Neural cell (in vitro differentiated cells): ENCODE results near the gene GGT1. TPM values are rescaled to one million over a fixed set of nuclear protein-coding genes. Genes with fewer than 3 reads are reported as not detected.
A peak's percentile ranks its signal among the peaks of the same experiment; 100 is the strongest.

Experiments used
- H2AFZ ChIP-seq: fragments of 200-600, 300-800 bp; sonication (generic), shearing (Covaris generic); 2 replicates; pipeline ENCODE4 v1.6.0; 2014; ENCODE audit warnings: low read depth, mild to moderate bottlenecking, antibody characterized with exemption, low read length, moderate library complexity
- H3F3A ChIP-seq: fragments of 200-600 bp; shearing (Covaris generic); 2 replicates; pipeline ENCODE4 v1.6.1; 2016; ENCODE audit warnings: mild to moderate bottlenecking, moderate library complexity, mixed read lengths, antibody characterized with exemption, low read length; ENCODE audit not compliant: insufficient read depth, poor library complexity, severe bottlenecking
- H3K27ac ChIP-seq: fragments of 200-600, 300-800 bp; sonication (generic), shearing (Covaris generic); 2 replicates; pipeline ENCODE4 v1.5.1; 2014; ENCODE audit warnings: mild to moderate bottlenecking, low read length, moderate library complexity
- H3K27me3 ChIP-seq: fragments of 300-800, 200-600 bp; sonication (generic), shearing (Covaris generic); 2 replicates; pipeline ENCODE4 v1.6.0; 2014; ENCODE audit warnings: mild to moderate bottlenecking, low read depth, low read length, moderate library complexity; ENCODE audit not compliant: insufficient read depth
- H3K36me3 ChIP-seq: fragments of 300-800, 200-600 bp; sonication (generic), shearing (Covaris generic); 2 replicates; pipeline ENCODE4 v1.5.1; 2014; ENCODE audit warnings: mild to moderate bottlenecking, antibody characterized with exemption, low read length, moderate library complexity; ENCODE audit not compliant: insufficient read depth
- H3K4me2 ChIP-seq: fragments of 300-800, 200-600 bp; sonication (generic), shearing (Covaris generic); 2 replicates; pipeline ENCODE4 v1.6.0; 2014; ENCODE audit warnings: mild to moderate bottlenecking, low read length
- H3K4me3 ChIP-seq: fragments of 300-800, 200-600 bp; sonication (generic), shearing (Covaris generic); 2 replicates; pipeline ENCODE4 v1.5.1; 2014; ENCODE audit warnings: mild to moderate bottlenecking, low read length, moderate library complexity
- H3K79me2 ChIP-seq: fragments of 200-600 bp; shearing (Covaris generic); replicated peaks from 2 replicates; pipeline ENCODE4 v1.6.0; 2014; ENCODE audit warnings: mild to moderate bottlenecking, low read length, moderate library complexity; ENCODE audit not compliant: insufficient read depth
- H3K9ac ChIP-seq: fragments of 300-800, 200-600 bp; sonication (generic), shearing (Covaris generic); 2 replicates; pipeline ENCODE4 v1.6.1; 2016; ENCODE audit warnings: mild to moderate bottlenecking, low read length, mixed read lengths
- H3K9me2 ChIP-seq: fragments of 200-600 bp; shearing (Covaris generic); 2 replicates; pipeline ENCODE4 v1.6.1; 2016; ENCODE audit warnings: mild to moderate bottlenecking, low read length, mixed read lengths; ENCODE audit not compliant: insufficient read depth
- H3K9me3 ChIP-seq: fragments of 200-600, 300-800 bp; sonication (generic), shearing (Covaris generic); 2 replicates; pipeline ENCODE4 v1.6.1; 2016; ENCODE audit warnings: mild to moderate bottlenecking, mixed run types, low read length, moderate library complexity, mixed read lengths
- H4K20me1 ChIP-seq: fragments of 200-600 bp; shearing (Covaris generic); 2 replicates; pipeline ENCODE4 v1.6.1; 2016; ENCODE audit warnings: mild to moderate bottlenecking, mixed run types; ENCODE audit not compliant: insufficient read depth
- CTCF ChIP-seq: fragments of 450-650 bp; IDR thresholded peaks from 2 replicates; pipeline ENCODE4 v1.5.1; 2014; ENCODE audit warnings: antibody characterized with exemption, mild to moderate bottlenecking, moderate library complexity; ENCODE audit not compliant: poor library complexity, severe bottlenecking
- EP300 ChIP-seq: fragments of 450-650 bp; conservative IDR thresholded peaks from 2 replicates; pipeline ENCODE4 v1.6.1; 2014; ENCODE audit warnings: antibody characterized with exemption, mild to moderate bottlenecking, moderate library complexity; ENCODE audit not compliant: poor library complexity, severe bottlenecking
- EZH2 ChIP-seq: fragments of 200-600, 300-800 bp; shearing (Covaris generic), sonication (generic); IDR thresholded peaks from 2 replicates; pipeline ENCODE4 v1.6.1; 2014; ENCODE audit warnings: antibody characterized with exemption, low read length, borderline replicate concordance, mild to moderate bottlenecking; ENCODE audit not compliant: insufficient read depth, poor library complexity, severe bottlenecking
- MXI1 ChIP-seq: fragments of 450-650 bp; conservative IDR thresholded peaks from 2 replicates; pipeline ENCODE4 v1.6.1; 2014; ENCODE audit warnings: antibody characterized with exemption, mild to moderate bottlenecking; ENCODE audit not compliant: poor library complexity, severe bottlenecking
- POLR2AphosphoS5 ChIP-seq: IDR thresholded peaks from 2 replicates; pipeline ENCODE4 v1.6.1; 2012
- RAD21 ChIP-seq: fragments of 450-650 bp; conservative IDR thresholded peaks from 2 replicates; pipeline ENCODE4 v1.6.1; 2014; ENCODE audit warnings: antibody characterized with exemption, mild to moderate bottlenecking, moderate library complexity
- REST ChIP-seq: IDR thresholded peaks from 2 replicates; pipeline ENCODE4 v1.6.1; 2012; ENCODE audit warnings: borderline replicate concordance
- SMC3 ChIP-seq: fragments of 450-650 bp; conservative IDR thresholded peaks from 2 replicates; pipeline ENCODE4 v1.6.1; 2014; ENCODE audit warnings: antibody characterized with exemption, mild to moderate bottlenecking, moderate library complexity; ENCODE audit not compliant: poor library complexity
- TAF1 ChIP-seq: IDR thresholded peaks from 2 replicates; pipeline ENCODE4 v1.6.1; 2012; ENCODE audit warnings: low read depth
- polyA plus RNA-seq: library from polyadenylated mRNA; depleted of rRNA; stranded (reverse); fragments of >200 nt; gene quantifications from 2 replicates; pipeline ENCODE4 v1.2.3, GENCODE V29; 2014

GGT1 gene
- polyA plus RNA-seq, 1 donor from 2014 or later: 6.4 TPM

GRCh38 chr22:24590596-24591173 lies 12.3 kb upstream of the GGT1 start (continued):
- TF ChIP-seq EZH2: no peak

GRCh38 chr22:24591286-24591830 lies 11.6 kb upstream of the GGT1 start:
- Histone ChIP-seq H3K27me3 (no peaks in the 10 kb centered on the region), H3K79me2 (no peaks in the 10 kb centered on the region), H3K4me3 (no peak overlapping the region), H3K9ac (no peak overlapping the region), H2AFZ (no peak overlapping the region), H3K27ac (no peak overlapping the region), H4K20me1 (no peaks in the 10 kb centered on the region), H3K9me3 (no peaks in the 10 kb centered on the region), H3K4me2 (no peak overlapping the region), H3K36me3 (no peaks in the 10 kb centered on the region), H3K9me2 (no peaks in the 10 kb centered on the region), H3F3A (no peaks in the 10 kb centered on the region)
- no peak for TF ChIP-seq MXI1
- TF ChIP-seq EP300: no peak
- TF ChIP-seq RAD21: no peak
- TF ChIP-seq EZH2: no peak
- TF ChIP-seq SMC3: no peak
- no peak for TF ChIP-seq CTCF
- no peak for TF ChIP-seq POLR2AphosphoS5
- TF ChIP-seq TAF1: no peak
- TF ChIP-seq REST: no peak

- Histone ChIP-seq H2AFZ (peak overlapping the region; percentile 45), H3F3A (no peaks in the 10 kb centered on the region), H3K79me2 (no peaks in the 10 kb centered on the region), H3K27ac (no peak overlapping the region), H3K9me2 (no peaks in the 10 kb centered on the region), H4K20me1 (no peaks in the 10 kb centered on the region), H3K9ac (peak overlapping the region; percentile 64), H3K4me2 (peak overlapping the region; percentile 25), H3K27me3 (no peaks in the 10 kb centered on the region), H3K9me3 (no peaks in the 10 kb centered on the region), H3K36me3 (no peaks in the 10 kb centered on the region), H3K4me3 (peak overlapping the region; percentile 64)
- TF ChIP-seq REST (no peak), POLR2AphosphoS5 (peak; percentile 23), RAD21 (no peak)
Observed at GRCh38 chr22:24592058-24592850, 10.7 kb upstream of the GGT1 start.
